H9 (cell line): ENCODE measurements around the gene TMCO6. TPM values are rescaled to one million over a fixed set of nuclear protein-coding genes. Genes with fewer than 3 reads are reported as not detected.

ENCODE experiments used
- DNase-seq: peaks from one replicate; pipeline ENCODE4 v3.0.0-alpha.2; 2017
- H2AFZ ChIP-seq: one replicate; pipeline ENCODE4 v1.6.1; 2013; ENCODE audit warnings: mild to moderate bottlenecking, low read length, control low read depth, moderate library complexity
- H2AK5ac ChIP-seq: 2 replicates; pipeline ENCODE4 v1.6.1; 2013; ENCODE audit warnings: low read length, control low read depth, mixed read lengths; ENCODE audit not compliant: insufficient read length
- H2BK120ac ChIP-seq: one replicate; pipeline ENCODE4 v1.6.1; 2013; ENCODE audit warnings: low read depth, mild to moderate bottlenecking, low read length, control low read depth, inconsistent platforms; ENCODE audit not compliant: poor library complexity, severe bottlenecking
- H2BK12ac ChIP-seq: 2 replicates; pipeline ENCODE4 v1.6.1; 2013; ENCODE audit warnings: low read length, control low read depth, mixed read lengths, low read depth; ENCODE audit not compliant: insufficient read length
- H2BK15ac ChIP-seq: 2 replicates; pipeline ENCODE4 v1.6.1; 2013; ENCODE audit warnings: low read depth, low read length, control low read depth
- H2BK20ac ChIP-seq: one replicate; pipeline ENCODE4 v1.6.1; 2013; ENCODE audit warnings: low read depth, mild to moderate bottlenecking, low read length, control low read depth, inconsistent platforms; ENCODE audit not compliant: poor library complexity, severe bottlenecking
- H2BK5ac ChIP-seq: 2 replicates; pipeline ENCODE4 v1.6.1; 2013; ENCODE audit warnings: low read length, control low read depth, mixed read lengths; ENCODE audit not compliant: insufficient read length
- H3K14ac ChIP-seq: 2 replicates; pipeline ENCODE4 v1.6.1; 2013; ENCODE audit warnings: low read length, control low read depth; ENCODE audit not compliant: insufficient read depth
- H3K18ac ChIP-seq: 2 replicates; pipeline ENCODE4 v1.6.1; 2013; ENCODE audit warnings: low read depth, mild to moderate bottlenecking, mixed read lengths, low read length, control low read depth; ENCODE audit not compliant: insufficient read length
- H3K23ac ChIP-seq: 2 replicates; pipeline ENCODE4 v1.6.1; 2013; ENCODE audit warnings: low read length, control low read depth, mixed read lengths, low read depth; ENCODE audit not compliant: insufficient read length
- H3K23me2 ChIP-seq: 2 replicates; pipeline ENCODE4 v1.6.1; 2013; ENCODE audit warnings: low read depth, mild to moderate bottlenecking, mixed read lengths, low read length, control low read depth; ENCODE audit not compliant: insufficient read length, poor library complexity, severe bottlenecking
- H3K27ac ChIP-seq: 2 replicates; pipeline ENCODE4 v1.5.1; 2013; ENCODE audit warnings: low read length, control low read depth, mixed read lengths, low read depth; ENCODE audit not compliant: insufficient read length
- H3K27me3 ChIP-seq: 2 replicates; pipeline ENCODE4 v1.6.1; 2013; ENCODE audit warnings: low read length, control low read depth, inconsistent platforms; ENCODE audit not compliant: insufficient read depth
- H3K4ac ChIP-seq: 2 replicates; pipeline ENCODE4 v1.6.1; 2013; ENCODE audit warnings: low read depth, mild to moderate bottlenecking, control low read depth, inconsistent platforms, low read length, moderate library complexity
- H3K4me1 ChIP-seq: 2 replicates; pipeline ENCODE4 v1.6.1; 2013; ENCODE audit warnings: low read length, control low read depth, inconsistent platforms; ENCODE audit not compliant: insufficient read depth
- H3K4me2 ChIP-seq: 2 replicates; pipeline ENCODE4 v1.6.1; 2013; ENCODE audit warnings: low read length, control low read depth, mixed read lengths; ENCODE audit not compliant: insufficient read length, insufficient read depth
- H3K56ac ChIP-seq: 2 replicates; pipeline ENCODE4 v1.6.1; 2013; ENCODE audit warnings: low read depth, mild to moderate bottlenecking, mixed read lengths, low read length, control low read depth; ENCODE audit not compliant: insufficient read length
- H3K79me1 ChIP-seq: 2 replicates; pipeline ENCODE4 v1.6.1; 2013; ENCODE audit warnings: low read depth, mild to moderate bottlenecking, moderate library complexity, low read length, control low read depth, inconsistent platforms; ENCODE audit not compliant: insufficient read depth, poor library complexity, severe bottlenecking
- H3K79me2 ChIP-seq: 2 replicates; pipeline ENCODE4 v1.6.1; 2013; ENCODE audit warnings: low read length, control low read depth, inconsistent platforms; ENCODE audit not compliant: insufficient read depth
- H3K9ac ChIP-seq: 2 replicates; pipeline ENCODE4 v1.6.1; 2013; ENCODE audit warnings: low read length, control low read depth, mixed read lengths; ENCODE audit not compliant: insufficient read length; ENCODE audit errors: extremely low read depth
- H3K9me3 ChIP-seq: one replicate; pipeline ENCODE4 v1.6.1; 2013; ENCODE audit warnings: low read depth, low read length, inconsistent platforms; ENCODE audit not compliant: control insufficient read depth
- H3T11ph ChIP-seq: one replicate; pipeline ENCODE4 v1.6.1; 2013; ENCODE audit warnings: mild to moderate bottlenecking, low read length, control low read depth, inconsistent platforms
- H4K20me1 ChIP-seq: one replicate; pipeline ENCODE4 v1.6.1; 2013; ENCODE audit not compliant: control insufficient read depth, insufficient read length, insufficient read depth
- H4K5ac ChIP-seq: 2 replicates; pipeline ENCODE4 v1.6.1; 2013; ENCODE audit warnings: low read depth, mild to moderate bottlenecking, mixed read lengths, low read length, control low read depth; ENCODE audit not compliant: insufficient read length
- H4K8ac ChIP-seq: replicated peaks from 2 replicates; pipeline ENCODE4 v1.6.1; 2013; ENCODE audit warnings: low read length, control low read depth, mixed read lengths, low read depth; ENCODE audit not compliant: insufficient read length
- H4K91ac ChIP-seq: 2 replicates; pipeline ENCODE4 v1.6.1; 2013; ENCODE audit warnings: low read depth, mild to moderate bottlenecking, moderate library complexity, mixed read lengths, low read length, control low read depth; ENCODE audit not compliant: insufficient read length
- H3K27ac Mint-ChIP-seq, 3 experiments: 2 replicates in 2 of 3; 3 replicates in 1 of 3; pipeline ENCODE4 v1.8.0; 2020 to 2021; ENCODE audit warnings: mixed read lengths in 3 of 3, mild to moderate bottlenecking in 1 of 3, moderate library complexity in 1 of 3
- H3K27me3 Mint-ChIP-seq: 2 replicates; pipeline ENCODE4 v1.8.0; 2021; ENCODE audit warnings: low read depth, mild to moderate bottlenecking, moderate library complexity, mixed read lengths
- H3K36me3 Mint-ChIP-seq, 3 experiments: 2 replicates in 2 of 3; 3 replicates in 1 of 3; pipeline ENCODE4 v1.8.0; 2020 to 2021; ENCODE audit warnings: low read depth in 3 of 3, mixed read lengths in 3 of 3; ENCODE audit not compliant: insufficient read depth in 1 of 3
- H3K4me1 Mint-ChIP-seq, 2 experiments: 2 replicates each; pipeline ENCODE4 v1.8.0; 2020; ENCODE audit warnings: mixed read lengths in 2 of 2
- H3K4me3 Mint-ChIP-seq, 2 experiments: 2 replicates in 1 of 2; 3 replicates in 1 of 2; pipeline ENCODE4 v1.8.0; 2020 to 2021; ENCODE audit warnings: mild to moderate bottlenecking in 2 of 2, mixed read lengths in 2 of 2, moderate library complexity in 1 of 2
- H3K9me3 Mint-ChIP-seq, 2 experiments: 2 replicates in 1 of 2; 3 replicates in 1 of 2; pipeline ENCODE4 v1.8.0; 2020; ENCODE audit warnings: mild to moderate bottlenecking in 2 of 2, mixed read lengths in 2 of 2, moderate library complexity in 1 of 2
- CTCF ChIP-seq: fragments of 200-600 bp; sonication (generic); conservative IDR thresholded peaks from 3 replicates; pipeline ENCODE4 v1.8.0; 2021; ENCODE audit warnings: antibody characterized with exemption, mild to moderate bottlenecking
- WGBS: extraction: QIAGEN DNeasy Blood & Tissue Kit; methylation state at CpG from one replicate; pipeline ENCODE4 v1.1.7; 2013; ENCODE audit warnings: missing lambda C conversion rate, low lambda C conversion rate, mixed read lengths; ENCODE audit not compliant: insufficient read length; ENCODE audit errors: extremely low coverage; 5-methylcytosine and 5-hydroxymethylcytosine counted together
- total RNA-seq: library from RNA; stranded (reverse); gene quantifications from 2 replicates; pipeline ENCODE4 v1.2.1, GENCODE V29; 2021

Gene TMCO6
- total RNA-seq, 1 experiment from 2014 or later = 39.3 TPM

GRCh38 chr5:140628711-140629110, 10.5 kb upstream of the TMCO6 start:
- no peaks in the 10 kb centered on the region for H3K79me2 ChIP-seq
- no peak for DNase-seq
- H2BK120ac ChIP-seq = no peak overlapping the region
- H3K79me1 ChIP-seq = no peaks in the 10 kb centered on the region
- peaks cover 24% of the 10 kb centered on the region for H3K9me3 ChIP-seq
- no peak overlapping the region for H3K27ac Mint-ChIP-seq
- H4K91ac ChIP-seq = no peak overlapping the region
- no peak overlapping the region for H3K18ac ChIP-seq
- no CpG with 5 or more reads among the region's 1 CpG for WGBS
- H3K27ac ChIP-seq = no peak overlapping the region
- no peak overlapping the region for H2BK20ac ChIP-seq
- peaks cover 4 to 13% (median 12%) of the 10 kb centered on the region in 3 experiments; a peak in 6 of 7 replicates for H3K36me3 Mint-ChIP-seq
- peaks cover 13% of the 10 kb centered on the region for H3K27me3 Mint-ChIP-seq
- H2AK5ac ChIP-seq = no peak overlapping the region
- no peak overlapping the region for H3T11ph ChIP-seq
- no peaks in the 10 kb centered on the region for H3K4me1 ChIP-seq
- TF ChIP-seq CTCF = no peak
- no peak overlapping the region for H2BK15ac ChIP-seq
- no peak overlapping the region for H3K4me3 Mint-ChIP-seq
- no peak overlapping the region for H2BK5ac ChIP-seq
- no peak overlapping the region for H3K14ac ChIP-seq
- H3K23me2 ChIP-seq = no peaks in the 10 kb centered on the region
- no peaks in the 10 kb centered on the region for H3K4me1 Mint-ChIP-seq
- H3K4ac ChIP-seq = no peak overlapping the region
- H3K9me3 Mint-ChIP-seq = peaks cover 57 to 58% of the 10 kb centered on the region in 2 experiments
- H4K20me1 ChIP-seq = no peaks in the 10 kb centered on the region
- H4K5ac ChIP-seq = no peak overlapping the region
- H3K9ac ChIP-seq = no peak overlapping the region
- H3K4me2 ChIP-seq = no peak overlapping the region
- no peak overlapping the region for H3K56ac ChIP-seq
- H3K23ac ChIP-seq = no peak overlapping the region
- H2BK12ac ChIP-seq = no peak overlapping the region
- H2AFZ ChIP-seq = no peak overlapping the region
- no peaks in the 10 kb centered on the region for H3K27me3 ChIP-seq
- H4K8ac ChIP-seq = no peak overlapping the region
